ACHN (cell line): ENCODE measurements around the gene ARHGEF39.
"Not testable (repeated sequence)": the region's sequence is repeated elsewhere in the genome, so short reads cannot be mapped to it uniquely, and the experiment has no call there.

Source experiments
- DNase-seq: peaks from one replicate; pipeline ENCODE4 v3.0.0-alpha.2; 2015
- in situ Hi-C: cut with HindIII; loops from 2 replicates; pipeline ENCODE4 v1.10.0; 2017; ENCODE audit warnings: low sequenced_read_pairs, low pct_ligation_motif_present, low pct_unique_long_range_greater_than_20kb

ARHGEF39 gene

GRCh38 chr9:35658137-35658967 is 6.6 kb downstream of the ARHGEF39 start, which contains the start of gene CCDC107:
Gene CCDC107, plus strand, starts transcription at chr9:35658292. Its CDS starts 88 bp downstream, at chr9:35658380.
- DNase-seq, result peak; percentile 81
- in situ Hi-C loops, result no loop called here

GRCh38 chr9:35657546-35658136 is 7.4 kb downstream of the ARHGEF39 start, which contains the start of gene RMRP:
Gene RMRP, minus strand, starts transcription at chr9:35658019.
- DNase-seq, result peak; percentile 98
- in situ Hi-C loops, result no loop called here

GRCh38 chr9:35656831-35657545 is 8.0 kb downstream of the ARHGEF39 start:
- in situ Hi-C loops, result no loop called here
- DNase-seq, result no peak

- in situ Hi-C loops, result no loop called here
Observed at GRCh38 chr9:35656348-35656747, 8.6 kb downstream of the ARHGEF39 start.

GRCh38 chr9:35653611-35654010 is 11.4 kb downstream of the ARHGEF39 start:
- in situ Hi-C loops, result no loop called here
- no peak for DNase-seq

More at GRCh38 chr9:35656348-35656747, 8.6 kb downstream of the ARHGEF39 start:
- DNase-seq, result no peak

GRCh38 chr9:35652829-35653209 is 12.2 kb downstream of the ARHGEF39 start:
- no peak for DNase-seq
- in situ Hi-C loops, result no loop called here

- in situ Hi-C loops, result no loop called here
- DNase-seq, result no peak
Observed at GRCh38 chr9:35651956-35652828, 12.8 kb downstream of the ARHGEF39 start.

- DNase-seq, result no peak
- in situ Hi-C loops, result no loop called here
Observed at GRCh38 chr9:35650341-35651158, 14.4 kb downstream of the ARHGEF39 start, which contains the start of gene SIT1. Gene SIT1, minus strand, starts transcription at chr9:35650931. Its CDS starts 78 bp downstream, at chr9:35650853.

- no peak for DNase-seq
- in situ Hi-C loops, result no loop called here
Observed at GRCh38 chr9:35649431-35650340, 15.3 kb downstream of the ARHGEF39 start.

GRCh38 chr9:35646533-35647265 is 18.3 kb downstream of the ARHGEF39 start:
- in situ Hi-C loops, result no loop called here
- DNase-seq, result peak; percentile 86

- DNase-seq, result peak; percentile 40
Observed at GRCh38 chr9:35646153-35646532, 18.9 kb downstream of the ARHGEF39 start.

GRCh38 chr9:35645736-35646135 is 19.3 kb downstream of the ARHGEF39 start:
- in situ Hi-C loops, result not testable (repeated sequence)

More at GRCh38 chr9:35646153-35646532, 18.9 kb downstream of the ARHGEF39 start:
- in situ Hi-C loops, result no loop called here

GRCh38 chr9:35643046-35643445 is 21.9 kb downstream of the ARHGEF39 start:
- in situ Hi-C loops, result no loop called here
- no peak for DNase-seq

More at GRCh38 chr9:35645736-35646135, 19.3 kb downstream of the ARHGEF39 start:
- not testable (repeated sequence) for DNase-seq

GRCh38 chr9:35641478-35641877 is 23.5 kb downstream of the ARHGEF39 start:
- DNase-seq, in situ Hi-C loops: not testable (repeated sequence)

GRCh38 chr9:35640431-35640830 is 24.6 kb downstream of the ARHGEF39 start:
- in situ Hi-C loops, DNase-seq: not testable (repeated sequence)

- in situ Hi-C loops, result no loop called here
- DNase-seq, result no peak
Observed at GRCh38 chr9:35639631-35640030, 25.4 kb downstream of the ARHGEF39 start.
